ENCODE data around the gene COA3.

The COA3 gene

GRCh38 chr17:42817866-42818265 is 19.4 kb upstream of the COA3 start:
- DNase-seq: no peak

GRCh38 chr17:42814633-42815399 is 16.3 kb upstream of the COA3 start:
- no peak for DNase-seq

- no peak for DNase-seq
Measured at GRCh38 chr17:42809250-42809649, 10.7 kb upstream of the COA3 start.

- DNase-seq: no peak
Measured at GRCh38 chr17:42806249-42806648, 7.7 kb upstream of the COA3 start.

- DNase-seq: no peak
Measured at GRCh38 chr17:42804918-42805367, 6.4 kb upstream of the COA3 start.

GRCh38 chr17:42803074-42803883 is 4.8 kb upstream of the COA3 start:
- DNase-seq: no peak

GRCh38 chr17:42798011-42798382 is 507 bp downstream of the COA3 start:
- no peak for DNase-seq

GRCh38 chr17:42797067-42798007 is 1.2 kb downstream of the COA3 start:
- DNase-seq: no peak

GRCh38 chr17:42796066-42796758 is 2.3 kb downstream of the COA3 start:
- DNase-seq: no peak

GRCh38 chr17:42795465-42795864 is 3.0 kb downstream of the COA3 start:
- no peak for DNase-seq

GRCh38 chr17:42795061-42795460 is 3.4 kb downstream of the COA3 start:
- no peak for DNase-seq

GRCh38 chr17:42792545-42792944 is 6.0 kb downstream of the COA3 start:
- DNase-seq: no peak

- no peak for DNase-seq
Measured at GRCh38 chr17:42791948-42792347, 6.6 kb downstream of the COA3 start.

GRCh38 chr17:42787266-42787665 is 11.2 kb downstream of the COA3 start:
- no peak for DNase-seq

- no peak for DNase-seq
Measured at GRCh38 chr17:42784811-42785592, 13.5 kb downstream of the COA3 start.

- DNase-seq: no peak
Measured at GRCh38 chr17:42784409-42784808, 14.1 kb downstream of the COA3 start.

- DNase-seq: no peak
Measured at GRCh38 chr17:42783791-42784138, 14.7 kb downstream of the COA3 start.

- DNase-seq: no peak
Measured at GRCh38 chr17:42783062-42783790, 15.3 kb downstream of the COA3 start.

- no peak for DNase-seq
Measured at GRCh38 chr17:42782166-42783061, 16.1 kb downstream of the COA3 start.

GRCh38 chr17:42781639-42782165 is 16.8 kb downstream of the COA3 start:
- no peak for DNase-seq
